ENCODE results near the gene LENG8. TPM values are rescaled to one million over a fixed set of nuclear protein-coding genes. Genes with fewer than 3 reads are reported as not detected.

Gene LENG8
- total and polyA plus RNA-seq, 10 of the 15 experiments (the other 5 are each of a cell fraction or from before 2014, with no cell fraction given), result 2.3 to 145 (median 34.4) TPM

DNA sequence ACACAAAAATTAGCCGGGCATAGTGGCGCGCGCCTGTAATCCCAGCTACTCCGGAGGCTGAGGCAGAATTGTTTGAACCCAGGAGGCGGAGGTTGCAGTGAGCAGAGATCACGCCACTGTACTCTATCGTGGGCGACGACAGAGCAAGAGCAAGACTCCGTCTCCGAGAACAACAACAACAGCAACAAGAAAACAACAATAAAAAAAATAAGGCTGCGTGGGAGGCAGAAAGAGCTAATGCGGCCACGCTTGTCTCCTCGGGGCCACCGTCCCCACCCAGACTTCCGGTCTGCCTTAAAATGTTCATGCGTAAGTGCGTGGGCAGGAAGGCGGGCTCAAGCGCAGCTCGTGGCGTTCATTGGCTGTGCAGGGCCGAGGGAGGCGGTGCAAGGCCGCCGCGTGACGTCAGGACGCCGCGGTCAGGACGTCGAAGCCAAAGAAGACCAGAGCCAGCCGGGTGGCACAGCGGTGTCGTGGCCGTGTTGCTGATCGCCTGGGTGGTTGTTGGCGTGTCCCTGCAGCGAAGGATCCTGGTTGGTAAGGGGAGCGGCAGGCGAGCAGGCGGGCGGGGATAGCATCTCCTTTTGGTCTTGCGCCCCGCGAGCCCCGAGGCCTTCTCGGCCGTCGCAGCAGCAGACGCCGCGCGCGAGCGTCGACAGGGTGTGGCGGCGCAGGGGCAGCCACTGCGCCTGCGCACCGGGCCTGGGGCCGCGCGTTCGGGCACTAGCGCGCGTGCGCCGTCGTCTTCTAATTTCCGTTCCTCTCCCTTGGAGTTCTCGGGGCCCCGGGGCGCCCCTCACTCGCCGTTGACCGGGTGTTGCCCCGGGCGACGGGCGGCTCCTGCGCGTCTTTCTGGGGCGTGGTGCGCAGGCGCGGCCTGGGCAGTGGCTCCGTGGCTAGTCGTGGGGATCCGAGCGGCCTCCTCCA is at the start of gene LENG8 (continued):
- TF ChIP-seq CTCF (IDR thresholded peaks at IDR 0.05 in 2 of 3, conservative IDR thresholded peaks at IDR 0.05 in 1 of 3; ENCODE audit: control insufficient read depth in 2 of 3, extremely low read depth in 1 of 3, insufficient read depth in 1 of 3, low read depth in 3 of 3, low read length in 3 of 3) (no peak), ASH2L (IDR thresholded peaks at IDR 0.05; ENCODE audit: borderline replicate concordance, low read depth) (no peak), CBX3 (IDR thresholded peaks at IDR 0.05; ENCODE audit: borderline replicate concordance, low read depth) (no peak), NBN (IDR thresholded peaks at IDR 0.05) (peak; percentile 86), NFXL1 (IDR thresholded peaks at IDR 0.05; ENCODE audit: borderline replicate concordance) (0 out of 2 replicates have a peak, but pooled peaks have one; percentile 66), STAT3 (IDR thresholded peaks at IDR 0.05; ENCODE audit: low read depth, low read length) (no peak), ZNF217 (IDR thresholded peaks at IDR 0.05) (no peak), POLR2AphosphoS2 (IDR thresholded peaks at IDR 0.05; ENCODE audit: low read depth, low read length) (peak; percentile 93), PAX8 (IDR thresholded peaks at IDR 0.05) (no peak), CHD1 (IDR thresholded peaks at IDR 0.05; ENCODE audit: low read depth, low read length) (no peak), ZNF207 (IDR thresholded peaks at IDR 0.05; ENCODE audit: borderline replicate concordance) (0 out of 2 replicates have a peak, but pooled peaks have one; percentile 48), BMI1 (IDR thresholded peaks at IDR 0.05; ENCODE audit: borderline replicate concordance) (peak; percentile 22; the same call in 1 of the 2 replicates), HDGF (IDR thresholded peaks at IDR 0.05) (peak; percentile 90), EP300 (IDR thresholded peaks at IDR 0.05; ENCODE audit: borderline replicate concordance in 1 of 2, control insufficient read depth in 1 of 2, low read depth in 2 of 2, low read length in 2 of 2) (no peak), TBL1XR1 (IDR thresholded peaks at IDR 0.05; ENCODE audit: low read depth, low read length) (no peak), FOXM1 (IDR thresholded peaks at IDR 0.05; ENCODE audit: low read depth, low read length) (no peak), LARP7 (IDR thresholded peaks at IDR 0.05) (peak; percentile 94), ATF7 (IDR thresholded peaks at IDR 0.05; ENCODE audit: low read depth) (peak; percentile 80), MTA3 (IDR thresholded peaks at IDR 0.05; ENCODE audit: borderline replicate concordance, low read length) (no peak), BACH1 (IDR thresholded peaks at IDR 0.05; ENCODE audit: borderline replicate concordance) (peak; percentile 76)
- TF ChIP-seq, protein P1, sequence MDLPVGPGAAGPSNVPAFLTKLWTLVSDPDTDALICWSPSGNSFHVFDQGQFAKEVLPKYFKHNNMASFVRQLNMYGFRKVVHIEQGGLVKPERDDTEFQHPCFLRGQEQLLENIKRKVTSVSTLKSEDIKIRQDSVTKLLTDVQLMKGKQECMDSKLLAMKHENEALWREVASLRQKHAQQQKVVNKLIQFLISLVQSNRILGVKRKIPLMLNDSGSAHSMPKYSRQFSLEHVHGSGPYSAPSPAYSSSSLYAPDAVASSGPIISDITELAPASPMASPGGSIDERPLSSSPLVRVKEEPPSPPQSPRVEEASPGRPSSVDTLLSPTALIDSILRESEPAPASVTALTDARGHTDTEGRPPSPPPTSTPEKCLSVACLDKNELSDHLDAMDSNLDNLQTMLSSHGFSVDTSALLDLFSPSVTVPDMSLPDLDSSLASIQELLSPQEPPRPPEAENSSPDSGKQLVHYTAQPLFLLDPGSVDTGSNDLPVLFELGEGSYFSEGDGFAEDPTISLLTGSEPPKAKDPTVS (IDR thresholded peaks at IDR 0.05; ENCODE audit: low read depth, low read length), result no peak
- TF ChIP-seq, protein P2, sequence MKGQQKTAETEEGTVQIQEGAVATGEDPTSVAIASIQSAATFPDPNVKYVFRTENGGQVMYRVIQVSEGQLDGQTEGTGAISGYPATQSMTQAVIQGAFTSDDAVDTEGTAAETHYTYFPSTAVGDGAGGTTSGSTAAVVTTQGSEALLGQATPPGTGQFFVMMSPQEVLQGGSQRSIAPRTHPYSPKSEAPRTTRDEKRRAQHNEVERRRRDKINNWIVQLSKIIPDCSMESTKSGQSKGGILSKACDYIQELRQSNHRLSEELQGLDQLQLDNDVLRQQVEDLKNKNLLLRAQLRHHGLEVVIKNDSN (IDR thresholded peaks at IDR 0.05; ENCODE audit: borderline replicate concordance, extremely low read length, insufficient read depth, low read depth, low read length), result no peak
- TF ChIP-seq, protein P3, sequence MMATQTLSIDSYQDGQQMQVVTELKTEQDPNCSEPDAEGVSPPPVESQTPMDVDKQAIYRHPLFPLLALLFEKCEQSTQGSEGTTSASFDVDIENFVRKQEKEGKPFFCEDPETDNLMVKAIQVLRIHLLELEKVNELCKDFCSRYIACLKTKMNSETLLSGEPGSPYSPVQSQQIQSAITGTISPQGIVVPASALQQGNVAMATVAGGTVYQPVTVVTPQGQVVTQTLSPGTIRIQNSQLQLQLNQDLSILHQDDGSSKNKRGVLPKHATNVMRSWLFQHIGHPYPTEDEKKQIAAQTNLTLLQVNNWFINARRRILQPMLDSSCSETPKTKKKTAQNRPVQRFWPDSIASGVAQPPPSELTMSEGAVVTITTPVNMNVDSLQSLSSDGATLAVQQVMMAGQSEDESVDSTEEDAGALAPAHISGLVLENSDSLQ (IDR thresholded peaks at IDR 0.05), result peak; percentile 64

All from GM12878 (cell line).